ENCODE measurements around the gene LIPA.
"Not testable (repeated sequence)": the region's sequence is repeated elsewhere in the genome, so short reads cannot be mapped to it uniquely, and the experiment has no call there.

LIPA gene

GRCh38 chr10:89207181-89207800 lies 44.3 kb downstream of the LIPA start, which contains the start of gene CH25H:
TSS of gene CH25H (minus strand) at chr10:89207317. CDS start at chr10:89207292, 25 bp downstream.
- DNase-seq: peak; percentile 84

GRCh38 chr10:89206402-89207180 lies 45.0 kb downstream of the LIPA start:
- no peak for DNase-seq

GRCh38 chr10:89204621-89205185 lies 46.9 kb downstream of the LIPA start:
- no peak for DNase-seq

GRCh38 chr10:89203237-89203636 lies 48.3 kb downstream of the LIPA start:
- no peak for DNase-seq

GRCh38 chr10:89202033-89202425 lies 49.5 kb downstream of the LIPA start:
- DNase-seq: no peak

GRCh38 chr10:89201345-89202032 lies 50.1 kb downstream of the LIPA start:
- DNase-seq: no peak

GRCh38 chr10:89197473-89197872 lies 54.1 kb downstream of the LIPA start:
- no peak for DNase-seq

GRCh38 chr10:89191301-89191700 lies 60.3 kb downstream of the LIPA start:
- DNase-seq: not testable (repeated sequence)

- no peak for DNase-seq
These were observed 62.3 kb downstream of the LIPA start for GRCh38 chr10:89189211-89189734.

GRCh38 chr10:89185658-89186057 lies 65.9 kb downstream of the LIPA start:
- no peak for DNase-seq

- DNase-seq: no peak
These were observed 66.9 kb downstream of the LIPA start for GRCh38 chr10:89184638-89185037.

GRCh38 chr10:89183571-89183970 lies 68.0 kb downstream of the LIPA start:
- no peak for DNase-seq

GRCh38 chr10:89182894-89183293 lies 68.7 kb downstream of the LIPA start:
- DNase-seq: no peak

- DNase-seq: no peak
These were observed 75.8 kb downstream of the LIPA start for GRCh38 chr10:89175816-89176215.

GRCh38 chr10:89173075-89173474 lies 78.5 kb downstream of the LIPA start:
- no peak for DNase-seq

GRCh38 chr10:89171996-89172395 lies 79.6 kb downstream of the LIPA start:
- no peak for DNase-seq

GRCh38 chr10:89171263-89171872 lies 80.2 kb downstream of the LIPA start:
- DNase-seq: no peak

GRCh38 chr10:89168354-89168900 lies 83.1 kb downstream of the LIPA start:
- DNase-seq: not testable (repeated sequence)

- DNase-seq: no peak
These were observed 83.7 kb downstream of the LIPA start for GRCh38 chr10:89167915-89168314.

GRCh38 chr10:89165923-89166322 lies 85.7 kb downstream of the LIPA start:
- DNase-seq: no peak

- DNase-seq: no peak
These were observed 86.7 kb downstream of the LIPA start for GRCh38 chr10:89164920-89165319.

- peak; percentile 19 for DNase-seq
These were observed 87.5 kb downstream of the LIPA start for GRCh38 chr10:89164080-89164479.
